SK-N-MC (cell line): Measurements from ENCODE around the gene NOTCH2.
"Not testable (repeated sequence)": the region's sequence is repeated elsewhere in the genome, so short reads cannot be mapped to it uniquely, and the experiment has no call there.

ENCODE experiments used
- EZH2 ChIP-seq: fragments of 200-600 bp; sonication (generic); IDR thresholded peaks from one replicate; pipeline ENCODE4 v1.6.1; 2017; ENCODE audit warnings: antibody characterized with exemption
- POLR2AphosphoS5 ChIP-seq: IDR thresholded peaks from 2 replicates; pipeline ENCODE4 v1.6.1; 2012; ENCODE audit warnings: mild to moderate bottlenecking, low read depth, low read length, borderline replicate concordance

DNA sequence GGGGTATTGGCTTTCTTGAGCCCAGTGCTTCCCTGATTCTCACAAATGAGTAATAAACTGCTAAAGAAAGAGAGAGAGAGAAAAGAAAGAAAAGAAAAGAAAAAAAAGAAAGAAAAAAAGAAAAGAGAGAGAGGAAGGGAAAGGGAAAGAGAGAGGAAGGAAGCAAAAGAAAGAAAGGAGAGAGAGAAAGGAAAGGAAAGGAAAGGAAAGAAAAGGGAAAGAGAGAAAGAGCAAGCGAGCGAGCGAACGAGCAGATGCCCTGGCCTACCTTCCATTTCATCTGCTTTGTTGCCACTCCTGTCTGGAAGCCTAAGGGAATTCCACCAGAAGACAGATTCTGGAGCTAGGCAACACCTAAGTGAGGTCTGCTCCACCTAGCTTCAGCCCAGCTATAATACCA lies 27.7 kb downstream of the NOTCH2 start:
- not testable (repeated sequence) for TF ChIP-seq POLR2AphosphoS5, EZH2
